Panc1 (cell line): ENCODE results near the gene SLC4A5. TPM values are rescaled to one million over a fixed set of nuclear protein-coding genes. Genes with fewer than 3 reads are reported as not detected.

Experiments used
- ATAC-seq: fragments of 200-7000 bp; cut with Tn5 transposase; 2 replicates; pipeline ENCODE4 v1.9.1; 2020; ENCODE audit warnings: mild to moderate bottlenecking, moderate library complexity
- BruUV-seq: library from RNA; stranded (reverse); fragments of 400-500 nt; replicated peaks from 2 replicates; lab custom pipeline; 2021; lab: Mats Ljungman, UMichigan
- CTCF ChIA-PET: fragments of 300-600 bp; sonication (Branson Sonifier 250); formaldehyde crosslinking; loops from one replicate; lab custom pipeline; 2022; ENCODE audit warnings: antibody characterized with exemption; lab: Charles Lee
- POLR2A ChIA-PET: fragments of 300-600 bp; sonication (Branson Sonifier 250); formaldehyde crosslinking; loops from one replicate; lab custom pipeline; 2022; ENCODE audit warnings: antibody characterized with exemption; lab: Charles Lee
- DNase-seq: peaks from one replicate; pipeline ENCODE4 v3.0.0-alpha.2; 2010; ENCODE audit warnings: low read depth, low spot score
- H3K27ac ChIP-seq: 2 replicates; pipeline ENCODE4 v1.5.1; 2011; ENCODE audit warnings: mild to moderate bottlenecking, low read length, inconsistent platforms
- H3K27me3 ChIP-seq: fragments of 200-500 bp; sonication (Bioruptor generic); 2 replicates; pipeline ENCODE4 v1.6.0; 2014; ENCODE audit warnings: low read length, inconsistent platforms; ENCODE audit not compliant: control insufficient read depth, insufficient read depth
- H3K36me3 ChIP-seq: fragments of 200-500 bp; sonication (Bioruptor generic); 2 replicates; pipeline ENCODE4 v1.5.1; 2014; ENCODE audit warnings: inconsistent platforms, mild to moderate bottlenecking, low read length, moderate library complexity; ENCODE audit not compliant: control insufficient read depth, insufficient read depth
- H3K4me1 ChIP-seq: 2 replicates; pipeline ENCODE4 v1.5.1; 2011; ENCODE audit warnings: inconsistent platforms, mild to moderate bottlenecking, low read length, moderate library complexity; ENCODE audit not compliant: control insufficient read depth, insufficient read depth
- H3K4me3 ChIP-seq, 2 experiments: 2 replicates each; pipeline ENCODE4 v1.5.1; 2011 to 2012; ENCODE audit warnings: low read depth in 2 of 2, low read length in 2 of 2, mild to moderate bottlenecking in 2 of 2, inconsistent platforms in 1 of 2, moderate library complexity in 1 of 2
- H3K9me3 ChIP-seq: fragments of 200-500 bp; sonication (Bioruptor generic); 2 replicates; pipeline ENCODE4 v1.5.1; 2014; ENCODE audit warnings: low read depth, mild to moderate bottlenecking, inconsistent platforms, low read length, moderate library complexity; ENCODE audit not compliant: control insufficient read depth, insufficient read depth
- POLR2AphosphoS5 ChIP-seq: IDR thresholded peaks from 2 replicates; pipeline ENCODE4 v1.6.1; 2012; ENCODE audit warnings: mild to moderate bottlenecking, low read depth, low read length, moderate library complexity
- SIN3A ChIP-seq: IDR thresholded peaks from 2 replicates; pipeline ENCODE4 v1.6.1; 2012; ENCODE audit warnings: low read depth, mild to moderate bottlenecking, low read length, moderate library complexity, borderline replicate concordance; ENCODE audit not compliant: insufficient read depth
- TCF7L2 ChIP-seq: IDR thresholded peaks from 2 replicates; pipeline ENCODE4 v1.6.1; 2011; ENCODE audit warnings: mild to moderate bottlenecking, low read depth, low read length, inconsistent platforms
- in situ Hi-C: cut with HindIII; loops from 2 replicates; pipeline ENCODE4 v1.10.0; 2016; ENCODE audit warnings: low sequenced_read_pairs, low pct_unique_long_range_greater_than_20kb
- intact Hi-C: fragments of 100-400 bp; cut with micrococcal nuclease; formaldehyde crosslinking; loops from one replicate; pipeline ENCODE4 v1.10.0; 2022; ENCODE audit not compliant: unreplicated experiment
- total RNA-seq: library from RNA; stranded (reverse); gene quantifications from one replicate; pipeline ENCODE4 v1.2.1, GENCODE V29; 2021; ENCODE audit not compliant: unreplicated experiment
- TF ChIP-seq, protein P1 (sequence below): fragments of 450-650 bp; IDR thresholded peaks from 2 replicates; pipeline ENCODE4 v1.5.1; 2017; ENCODE audit warnings: mild to moderate bottlenecking
- TF ChIP-seq, protein P2 (sequence below), 2 experiments: IDR thresholded peaks; 2 replicates each; pipeline ENCODE4 v1.6.1; 2011 to 2012; ENCODE audit warnings: low read depth in 2 of 2, control low read depth in 1 of 2, low read length in 1 of 2, mild to moderate bottlenecking in 1 of 2, moderate library complexity in 1 of 2; ENCODE audit not compliant: insufficient read depth in 1 of 2

Gene SLC4A5
- total RNA-seq, 1 experiment from 2014 or later: 1.2 TPM

DNA sequence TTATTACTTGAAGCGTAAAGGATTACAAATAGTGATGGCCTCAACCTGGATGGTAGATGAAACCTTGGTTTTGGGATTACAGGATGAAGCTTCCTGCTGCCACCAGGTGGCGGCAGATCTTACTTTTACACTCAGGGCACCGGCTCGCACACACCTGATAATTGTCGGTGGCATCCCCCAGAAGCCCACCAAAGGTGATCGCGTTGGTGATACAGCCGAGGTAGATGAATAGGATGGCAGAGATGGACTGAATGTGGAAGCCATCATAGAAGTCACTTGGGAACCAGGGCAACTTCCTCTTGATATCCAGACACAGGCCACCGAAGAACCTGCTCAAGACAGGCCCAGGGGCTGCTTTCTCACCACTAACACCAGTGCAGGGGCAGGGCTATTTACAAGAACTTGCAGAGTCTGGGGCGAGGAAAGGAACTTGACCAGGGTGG, 93.0 kb downstream of the SLC4A5 start:
- Histone ChIP-seq H3K9me3 (no peaks in the 10 kb centered on the region), H3K27ac (no peak overlapping the region), H3K4me1 (no peaks in the 10 kb centered on the region), H3K36me3 (no peaks in the 10 kb centered on the region), H3K4me3 (no peak overlapping the region), H3K27me3 (no peaks in the 10 kb centered on the region)
- in situ Hi-C loops: no loop called here
- intact Hi-C loops: loop anchor here (5.0 kb wide), 2 partner anchors 82 to 142 kb away; no protein-coding TSS in a partner anchor
- CTCF ChIA-PET: interaction anchor here (0.6 to 3.2 kb wide), 4 partner anchors 57 to 210 kb away, joined by 3 to 16 read pairs (median 3); no protein-coding TSS in a partner anchor
- DNase-seq (peak; percentile 17), ATAC-seq (peak; percentile 83)
- no TSS peak for BruUV-seq
- POLR2A ChIA-PET: no interaction called here
- no peak for TF ChIP-seq POLR2AphosphoS5
- TF ChIP-seq, protein P1, sequence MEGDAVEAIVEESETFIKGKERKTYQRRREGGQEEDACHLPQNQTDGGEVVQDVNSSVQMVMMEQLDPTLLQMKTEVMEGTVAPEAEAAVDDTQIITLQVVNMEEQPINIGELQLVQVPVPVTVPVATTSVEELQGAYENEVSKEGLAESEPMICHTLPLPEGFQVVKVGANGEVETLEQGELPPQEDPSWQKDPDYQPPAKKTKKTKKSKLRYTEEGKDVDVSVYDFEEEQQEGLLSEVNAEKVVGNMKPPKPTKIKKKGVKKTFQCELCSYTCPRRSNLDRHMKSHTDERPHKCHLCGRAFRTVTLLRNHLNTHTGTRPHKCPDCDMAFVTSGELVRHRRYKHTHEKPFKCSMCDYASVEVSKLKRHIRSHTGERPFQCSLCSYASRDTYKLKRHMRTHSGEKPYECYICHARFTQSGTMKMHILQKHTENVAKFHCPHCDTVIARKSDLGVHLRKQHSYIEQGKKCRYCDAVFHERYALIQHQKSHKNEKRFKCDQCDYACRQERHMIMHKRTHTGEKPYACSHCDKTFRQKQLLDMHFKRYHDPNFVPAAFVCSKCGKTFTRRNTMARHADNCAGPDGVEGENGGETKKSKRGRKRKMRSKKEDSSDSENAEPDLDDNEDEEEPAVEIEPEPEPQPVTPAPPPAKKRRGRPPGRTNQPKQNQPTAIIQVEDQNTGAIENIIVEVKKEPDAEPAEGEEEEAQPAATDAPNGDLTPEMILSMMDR: peak; percentile 89
- no peak for TF ChIP-seq TCF7L2
- TF ChIP-seq SIN3A: no peak
- TF ChIP-seq, protein P2, sequence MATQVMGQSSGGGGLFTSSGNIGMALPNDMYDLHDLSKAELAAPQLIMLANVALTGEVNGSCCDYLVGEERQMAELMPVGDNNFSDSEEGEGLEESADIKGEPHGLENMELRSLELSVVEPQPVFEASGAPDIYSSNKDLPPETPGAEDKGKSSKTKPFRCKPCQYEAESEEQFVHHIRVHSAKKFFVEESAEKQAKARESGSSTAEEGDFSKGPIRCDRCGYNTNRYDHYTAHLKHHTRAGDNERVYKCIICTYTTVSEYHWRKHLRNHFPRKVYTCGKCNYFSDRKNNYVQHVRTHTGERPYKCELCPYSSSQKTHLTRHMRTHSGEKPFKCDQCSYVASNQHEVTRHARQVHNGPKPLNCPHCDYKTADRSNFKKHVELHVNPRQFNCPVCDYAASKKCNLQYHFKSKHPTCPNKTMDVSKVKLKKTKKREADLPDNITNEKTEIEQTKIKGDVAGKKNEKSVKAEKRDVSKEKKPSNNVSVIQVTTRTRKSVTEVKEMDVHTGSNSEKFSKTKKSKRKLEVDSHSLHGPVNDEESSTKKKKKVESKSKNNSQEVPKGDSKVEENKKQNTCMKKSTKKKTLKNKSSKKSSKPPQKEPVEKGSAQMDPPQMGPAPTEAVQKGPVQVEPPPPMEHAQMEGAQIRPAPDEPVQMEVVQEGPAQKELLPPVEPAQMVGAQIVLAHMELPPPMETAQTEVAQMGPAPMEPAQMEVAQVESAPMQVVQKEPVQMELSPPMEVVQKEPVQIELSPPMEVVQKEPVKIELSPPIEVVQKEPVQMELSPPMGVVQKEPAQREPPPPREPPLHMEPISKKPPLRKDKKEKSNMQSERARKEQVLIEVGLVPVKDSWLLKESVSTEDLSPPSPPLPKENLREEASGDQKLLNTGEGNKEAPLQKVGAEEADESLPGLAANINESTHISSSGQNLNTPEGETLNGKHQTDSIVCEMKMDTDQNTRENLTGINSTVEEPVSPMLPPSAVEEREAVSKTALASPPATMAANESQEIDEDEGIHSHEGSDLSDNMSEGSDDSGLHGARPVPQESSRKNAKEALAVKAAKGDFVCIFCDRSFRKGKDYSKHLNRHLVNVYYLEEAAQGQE (IDR thresholded peaks at IDR 0.05; ENCODE audit: insufficient read depth in 1 of 2, low read depth in 2 of 2, low read length in 1 of 2): no peak

DNA sequence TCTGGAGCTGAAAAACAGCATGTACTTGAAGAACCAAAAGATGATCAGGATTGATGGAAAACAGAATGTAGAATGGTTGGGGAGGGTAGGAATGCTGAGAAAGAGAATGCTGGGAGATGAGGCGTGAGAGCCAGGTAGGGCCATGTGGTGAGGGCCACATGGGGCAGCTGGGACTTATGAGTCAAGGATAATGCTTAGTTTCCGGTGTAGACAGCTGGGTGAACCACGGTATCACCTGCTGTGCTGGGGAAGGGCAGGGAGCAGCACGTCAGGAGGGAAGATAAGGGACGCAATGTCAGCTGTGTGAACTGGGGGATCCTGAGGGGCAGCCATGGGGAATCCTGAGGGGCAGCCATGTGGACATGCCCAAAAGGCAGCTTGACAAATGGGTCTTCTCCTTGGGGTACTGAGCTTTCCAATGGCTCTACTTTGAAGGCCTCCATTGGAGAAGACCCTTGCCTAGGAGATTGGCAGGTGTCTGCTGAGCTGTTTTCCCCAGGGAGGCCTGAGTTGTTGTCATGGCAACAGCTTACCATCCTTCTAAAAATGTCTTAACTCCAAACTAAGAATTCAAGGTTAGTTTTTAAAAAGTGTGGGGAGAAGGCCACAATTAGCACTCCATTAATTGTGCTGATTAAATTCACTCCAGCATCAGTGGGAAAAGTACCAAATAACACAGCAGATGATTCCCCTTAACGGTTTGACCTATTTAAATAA, 93.7 kb downstream of the SLC4A5 start:
- no peaks in the 10 kb centered on the region for H3K36me3 ChIP-seq
- no TSS peak for BruUV-seq
- in situ Hi-C loops: no loop called here
- ChIA-PET CTCF (interaction anchor here (0.7 to 3.2 kb wide), 3 partner anchors 57 to 146 kb away, joined by 3 to 16 read pairs (median 3); no protein-coding TSS in a partner anchor), POLR2A (no interaction called here)
- no peak overlapping the region for H3K27ac ChIP-seq
- no peak for DNase-seq
- no peaks in the 10 kb centered on the region for H3K4me1 ChIP-seq
- no peak overlapping the region for H3K4me3 ChIP-seq
- no peaks in the 10 kb centered on the region for H3K27me3 ChIP-seq
- no peak for ATAC-seq
- intact Hi-C loops: loop anchor here (5.0 kb wide), 2 partner anchors 83 to 143 kb away; no protein-coding TSS in a partner anchor
- H3K9me3 ChIP-seq: no peaks in the 10 kb centered on the region
- TF ChIP-seq, protein P2 (IDR thresholded peaks at IDR 0.05; ENCODE audit: insufficient read depth in 1 of 2, low read depth in 2 of 2, low read length in 1 of 2): no peak
- TF ChIP-seq TCF7L2: no peak
- TF ChIP-seq SIN3A: no peak
- TF ChIP-seq, protein P1: no peak
- TF ChIP-seq POLR2AphosphoS5: no peak
